ENCODE results near the gene PALM.
"Not testable (repeated sequence)": the region's sequence is repeated elsewhere in the genome, so short reads cannot be mapped to it uniquely, and the experiment has no call there.

PALM gene

DNA sequence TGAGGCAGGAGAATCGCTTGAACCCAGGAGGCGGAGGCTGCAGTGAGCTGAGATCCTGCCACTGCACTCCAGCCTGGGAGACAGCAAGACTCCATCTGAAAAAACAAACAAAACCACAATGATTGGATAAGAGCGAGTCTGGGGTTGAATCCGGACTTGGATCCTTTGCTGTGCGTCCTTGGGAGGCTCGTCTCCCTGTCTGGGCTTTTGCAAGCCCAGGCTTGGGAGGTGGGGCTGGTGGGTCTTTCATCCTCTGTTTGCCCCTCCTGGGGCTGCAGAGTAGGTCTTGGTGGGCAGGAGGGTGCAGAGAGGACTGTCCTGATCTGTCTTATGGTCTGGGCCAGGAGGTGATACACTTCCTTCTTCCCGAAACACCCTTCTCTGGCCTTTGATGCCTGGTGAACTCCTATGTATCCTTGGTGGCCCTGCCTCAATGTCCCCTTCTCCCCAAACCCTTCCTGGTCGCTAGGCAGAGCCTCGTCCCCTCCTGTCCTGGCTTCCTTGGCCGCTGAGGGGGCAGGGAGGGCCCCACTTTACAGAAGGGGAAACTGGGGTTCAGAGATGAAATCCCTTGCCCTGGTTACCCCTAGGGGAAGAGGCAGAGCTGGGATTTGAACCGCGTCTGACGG is 16.8 kb downstream of the PALM start:
- H3K79me2 ChIP-seq (ENCODE audit: control insufficient read depth, insufficient read depth, low read length, unreplicated experiment): no peaks in the 10 kb centered on the region
- H3K27me3 ChIP-seq (ENCODE audit: insufficient read depth, low read length): no peaks in the 10 kb centered on the region
- no peak overlapping the region for H2AFZ ChIP-seq (ENCODE audit: low read length, unreplicated experiment)
- H3K4me3 ChIP-seq (ENCODE audit: low read depth, low read length): no peak overlapping the region
- no peaks in the 10 kb centered on the region for H3K4me1 ChIP-seq (ENCODE audit: control insufficient read depth, insufficient read depth, low read length, unreplicated experiment)
- no peaks in the 10 kb centered on the region for H3K36me3 ChIP-seq (ENCODE audit: insufficient read depth, low read length)
- H3K27ac ChIP-seq (ENCODE audit: low read depth, low read length): no peak overlapping the region

DNA sequence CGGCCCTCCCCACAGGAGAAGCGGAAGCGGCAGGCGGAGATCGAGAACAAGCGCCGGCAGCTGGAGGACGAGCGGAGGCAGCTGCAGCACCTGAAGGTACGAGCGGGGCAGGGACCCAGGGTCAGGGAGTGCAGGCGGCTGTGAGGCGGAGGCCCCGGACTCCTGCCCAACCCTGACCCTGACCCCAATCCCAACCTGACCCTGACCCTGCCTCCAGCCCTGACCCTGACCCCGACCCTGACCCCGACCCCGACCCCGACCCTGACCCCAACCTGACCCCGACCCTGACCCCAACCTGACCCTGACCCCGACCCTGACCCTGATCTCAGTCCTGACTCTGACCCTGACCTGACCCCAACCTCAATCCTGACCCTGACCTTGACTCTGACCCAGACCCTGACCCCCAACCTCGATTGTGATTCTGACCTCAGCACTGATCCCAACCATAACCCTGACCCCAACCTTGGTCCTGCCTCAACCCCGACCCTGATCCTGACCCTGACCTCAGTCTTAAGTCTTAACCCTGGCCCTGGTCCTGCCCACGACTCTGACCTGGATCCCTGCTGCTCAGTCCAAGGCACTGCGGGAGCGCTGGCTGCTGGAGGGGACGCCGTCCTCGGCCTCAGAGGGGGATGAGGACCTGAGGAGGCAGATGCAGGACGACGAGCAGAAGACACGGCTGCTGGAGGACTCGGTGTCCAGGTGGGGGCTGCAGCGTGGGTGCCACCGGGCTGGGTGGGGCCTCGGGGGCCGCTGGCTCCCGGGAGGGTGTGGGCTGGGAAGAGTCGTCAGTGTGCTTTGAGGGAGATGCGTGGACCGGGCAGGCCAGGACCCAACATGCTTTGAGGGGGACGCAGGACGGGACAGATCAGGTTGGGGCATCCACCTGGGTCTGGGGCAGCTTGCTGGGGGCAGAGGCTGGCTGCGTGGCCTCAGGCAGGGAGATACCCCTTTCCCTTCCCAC is 18.5 kb downstream of the PALM start:
- no peaks in the 10 kb centered on the region for H3K4me1 ChIP-seq (ENCODE audit: control insufficient read depth, insufficient read depth, low read length, unreplicated experiment)
- H3K36me3 ChIP-seq (ENCODE audit: insufficient read depth, low read length): no peaks in the 10 kb centered on the region
- H3K27me3 ChIP-seq (ENCODE audit: insufficient read depth, low read length): no peaks in the 10 kb centered on the region
- H3K27ac ChIP-seq (ENCODE audit: low read depth, low read length): no peak overlapping the region
- H2AFZ ChIP-seq (ENCODE audit: low read length, unreplicated experiment): no peak overlapping the region
- no peak overlapping the region for H3K4me3 ChIP-seq (ENCODE audit: low read depth, low read length)
- H3K79me2 ChIP-seq (ENCODE audit: control insufficient read depth, insufficient read depth, low read length, unreplicated experiment): no peaks in the 10 kb centered on the region

GRCh38 chr19:728011-728410 is 19.3 kb downstream of the PALM start:
- Histone ChIP-seq H3K36me3 (ENCODE audit: insufficient read depth, low read length) (no peaks in the 10 kb centered on the region), H3K27ac (ENCODE audit: low read depth, low read length) (no peak overlapping the region), H3K27me3 (ENCODE audit: insufficient read depth, low read length) (no peaks in the 10 kb centered on the region), H3K4me3 (ENCODE audit: low read depth, low read length) (no peak overlapping the region), H3K79me2 (ENCODE audit: control insufficient read depth, insufficient read depth, low read length, unreplicated experiment) (no peaks in the 10 kb centered on the region), H3K4me1 (ENCODE audit: control insufficient read depth, insufficient read depth, low read length, unreplicated experiment) (no peaks in the 10 kb centered on the region), H2AFZ (ENCODE audit: low read length, unreplicated experiment) (no peak overlapping the region)

GRCh38 chr19:729564-729963 is 20.8 kb downstream of the PALM start:
- H3K36me3 ChIP-seq (ENCODE audit: insufficient read depth, low read length); H2AFZ ChIP-seq (ENCODE audit: low read length, unreplicated experiment); H3K4me3 ChIP-seq (ENCODE audit: low read depth, low read length); H3K4me1 ChIP-seq (ENCODE audit: control insufficient read depth, insufficient read depth, low read length, unreplicated experiment); H3K27ac ChIP-seq (ENCODE audit: low read depth, low read length); H3K27me3 ChIP-seq (ENCODE audit: insufficient read depth, low read length); H3K79me2 ChIP-seq (ENCODE audit: control insufficient read depth, insufficient read depth, low read length, unreplicated experiment): not testable (repeated sequence)

- no peak overlapping the region for H3K4me3 ChIP-seq (ENCODE audit: low read depth, low read length)
- H3K4me1 ChIP-seq (ENCODE audit: control insufficient read depth, insufficient read depth, low read length, unreplicated experiment): no peaks in the 10 kb centered on the region
Observed at GRCh38 chr19:729965-730668, 21.4 kb downstream of the PALM start.

GRCh38 chr19:731000-731399 is 22.3 kb downstream of the PALM start:
- Histone ChIP-seq H3K4me3 (ENCODE audit: low read depth, low read length) (no peak overlapping the region), H3K27me3 (ENCODE audit: insufficient read depth, low read length) (no peaks in the 10 kb centered on the region), H3K27ac (ENCODE audit: low read depth, low read length) (no peak overlapping the region), H3K36me3 (ENCODE audit: insufficient read depth, low read length) (no peaks in the 10 kb centered on the region), H2AFZ (ENCODE audit: low read length, unreplicated experiment) (no peak overlapping the region), H3K4me1 (ENCODE audit: control insufficient read depth, insufficient read depth, low read length, unreplicated experiment) (no peaks in the 10 kb centered on the region), H3K79me2 (ENCODE audit: control insufficient read depth, insufficient read depth, low read length, unreplicated experiment) (no peaks in the 10 kb centered on the region)

More at GRCh38 chr19:729965-730668, 21.4 kb downstream of the PALM start:
- no peaks in the 10 kb centered on the region for H3K79me2 ChIP-seq (ENCODE audit: control insufficient read depth, insufficient read depth, low read length, unreplicated experiment)
- no peaks in the 10 kb centered on the region for H3K36me3 ChIP-seq (ENCODE audit: insufficient read depth, low read length)
- H3K27ac ChIP-seq (ENCODE audit: low read depth, low read length): no peak overlapping the region
- no peak overlapping the region for H2AFZ ChIP-seq (ENCODE audit: low read length, unreplicated experiment)
- H3K27me3 ChIP-seq (ENCODE audit: insufficient read depth, low read length): no peaks in the 10 kb centered on the region

- no peak overlapping the region for H2AFZ ChIP-seq (ENCODE audit: low read length, unreplicated experiment)
- H3K36me3 ChIP-seq (ENCODE audit: insufficient read depth, low read length): no peaks in the 10 kb centered on the region
- H3K4me3 ChIP-seq (ENCODE audit: low read depth, low read length): no peak overlapping the region
- no peaks in the 10 kb centered on the region for H3K27me3 ChIP-seq (ENCODE audit: insufficient read depth, low read length)
- H3K79me2 ChIP-seq (ENCODE audit: control insufficient read depth, insufficient read depth, low read length, unreplicated experiment): no peaks in the 10 kb centered on the region
- H3K4me1 ChIP-seq (ENCODE audit: control insufficient read depth, insufficient read depth, low read length, unreplicated experiment): no peaks in the 10 kb centered on the region
- H3K27ac ChIP-seq (ENCODE audit: low read depth, low read length): no peak overlapping the region
Observed at GRCh38 chr19:732148-733069, 23.7 kb downstream of the PALM start.

DNA sequence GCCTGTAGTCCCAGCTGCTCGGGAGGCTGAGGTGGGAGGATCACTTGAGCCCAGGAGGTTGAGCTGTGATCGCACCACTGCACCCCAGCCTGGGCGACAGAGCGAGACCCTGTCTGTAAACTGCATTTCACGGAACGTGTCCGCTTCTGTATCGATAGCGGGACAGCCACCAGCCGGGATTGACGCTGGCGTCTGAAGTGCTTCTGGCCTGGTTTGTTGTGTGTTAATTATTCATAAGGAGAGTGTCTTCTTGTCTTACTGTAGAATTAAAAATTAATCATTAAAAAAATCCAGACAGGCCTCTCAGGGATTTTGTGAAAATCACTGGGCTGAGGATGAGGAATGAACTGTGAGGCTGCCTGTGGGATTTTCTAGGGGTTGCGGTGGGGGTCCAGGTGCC is 26.0 kb downstream of the PALM start:
- H3K27me3 ChIP-seq (ENCODE audit: insufficient read depth, low read length): no peaks in the 10 kb centered on the region
- no peak overlapping the region for H3K27ac ChIP-seq (ENCODE audit: low read depth, low read length)
- H2AFZ ChIP-seq (ENCODE audit: low read length, unreplicated experiment): no peak overlapping the region
- H3K4me3 ChIP-seq (ENCODE audit: low read depth, low read length): no peak overlapping the region
- no peaks in the 10 kb centered on the region for H3K79me2 ChIP-seq (ENCODE audit: control insufficient read depth, insufficient read depth, low read length, unreplicated experiment)
- H3K36me3 ChIP-seq (ENCODE audit: insufficient read depth, low read length): no peaks in the 10 kb centered on the region
- no peaks in the 10 kb centered on the region for H3K4me1 ChIP-seq (ENCODE audit: control insufficient read depth, insufficient read depth, low read length, unreplicated experiment)

DNA sequence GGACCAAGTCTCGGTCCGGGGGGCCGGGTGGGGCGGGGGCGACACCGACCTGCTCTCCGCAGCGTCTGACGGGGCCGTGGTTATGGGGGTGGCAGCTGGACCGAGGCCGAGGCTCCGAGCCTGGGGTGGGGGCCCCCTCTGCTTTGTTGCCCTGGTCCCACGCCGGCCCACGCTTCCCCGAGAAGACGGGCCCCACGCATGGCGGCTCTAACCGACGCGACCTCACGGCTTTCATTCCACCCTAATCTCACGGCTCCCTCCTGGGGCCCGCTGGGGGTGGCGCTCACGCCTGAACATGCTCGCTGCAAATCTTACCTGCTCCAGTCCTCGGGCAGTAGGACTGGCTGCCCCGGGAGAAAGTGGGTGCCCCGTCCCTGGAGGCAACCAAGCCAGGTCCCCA is 27.4 kb downstream of the PALM start:
- Histone ChIP-seq H3K27ac (ENCODE audit: low read depth, low read length) (no peak overlapping the region), H3K4me3 (ENCODE audit: low read depth, low read length) (no peak overlapping the region), H3K36me3 (ENCODE audit: insufficient read depth, low read length) (no peaks in the 10 kb centered on the region), H3K79me2 (ENCODE audit: control insufficient read depth, insufficient read depth, low read length, unreplicated experiment) (no peaks in the 10 kb centered on the region), H2AFZ (ENCODE audit: low read length, unreplicated experiment) (no peak overlapping the region), H3K4me1 (ENCODE audit: control insufficient read depth, insufficient read depth, low read length, unreplicated experiment) (no peaks in the 10 kb centered on the region), H3K27me3 (ENCODE audit: insufficient read depth, low read length) (no peaks in the 10 kb centered on the region)

GRCh38 chr19:737591-738093 is 28.9 kb downstream of the PALM start:
- Histone ChIP-seq H3K4me3 (ENCODE audit: low read depth, low read length) (no peak overlapping the region), H3K36me3 (ENCODE audit: insufficient read depth, low read length) (no peaks in the 10 kb centered on the region), H2AFZ (ENCODE audit: low read length, unreplicated experiment) (no peak overlapping the region), H3K79me2 (ENCODE audit: control insufficient read depth, insufficient read depth, low read length, unreplicated experiment) (no peaks in the 10 kb centered on the region), H3K27ac (ENCODE audit: low read depth, low read length) (no peak overlapping the region), H3K4me1 (ENCODE audit: control insufficient read depth, insufficient read depth, low read length, unreplicated experiment) (no peaks in the 10 kb centered on the region), H3K27me3 (ENCODE audit: insufficient read depth, low read length) (no peaks in the 10 kb centered on the region)
